Measurements from ENCODE around the gene CHSY1.

Gene CHSY1

DNA sequence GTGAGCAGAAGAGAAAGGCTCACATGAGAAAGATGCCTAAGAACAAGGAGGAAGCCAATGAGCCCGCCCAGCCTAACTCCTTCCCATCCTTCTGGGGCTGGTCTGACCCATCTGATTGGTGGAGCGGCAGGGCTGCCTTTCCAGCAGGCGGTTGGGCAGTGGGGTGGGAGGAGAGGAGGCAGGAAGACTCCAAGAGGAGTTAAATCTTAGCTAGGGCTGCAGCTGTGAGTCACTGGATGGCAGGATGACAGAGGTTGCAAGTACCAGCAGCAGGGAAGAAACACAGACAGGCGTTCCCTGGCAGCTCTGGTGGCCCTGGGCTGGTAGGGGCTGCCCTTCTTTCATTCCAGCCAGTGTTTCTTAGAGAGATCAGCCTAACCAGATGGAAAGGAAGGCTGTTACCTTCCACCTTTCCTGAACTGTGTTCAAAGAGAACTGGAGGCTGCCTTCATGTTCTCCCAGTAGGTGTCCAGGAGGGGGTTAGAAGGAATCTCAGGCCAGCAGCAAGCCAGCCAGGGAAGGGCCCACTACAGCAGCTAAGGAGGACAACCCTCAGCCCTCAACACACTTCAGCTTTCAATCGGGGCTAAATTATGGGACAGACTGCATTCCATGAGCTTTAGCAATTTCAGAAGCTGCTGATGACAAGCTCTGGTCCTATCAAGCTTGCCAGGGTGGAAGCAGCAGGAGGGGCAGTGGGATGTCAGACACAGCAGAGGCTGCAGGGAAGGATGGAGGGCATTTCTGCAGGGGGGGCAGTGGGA lies 50.3 kb downstream of the CHSY1 start:
- no peak for TF ChIP-seq CTCF (IDR thresholded peaks at IDR 0.05)

DNA sequence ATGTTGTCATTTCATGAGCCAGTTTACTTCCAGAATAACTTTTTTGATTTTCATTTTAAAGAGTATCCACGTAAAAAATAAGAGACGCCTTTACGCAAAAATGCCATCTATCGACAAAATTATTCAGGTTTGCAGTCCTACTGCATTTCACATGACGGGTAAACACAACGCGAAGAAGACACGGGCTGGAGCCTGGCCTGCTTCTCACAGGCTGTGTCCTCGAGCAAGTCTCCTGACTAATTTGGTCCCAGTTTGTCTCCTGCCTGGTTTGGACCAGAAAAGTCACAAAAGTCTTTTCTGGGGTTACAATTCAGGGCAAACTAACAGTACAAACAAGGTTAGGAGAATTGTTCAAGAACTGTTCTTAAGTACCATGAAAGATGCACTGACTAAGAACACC lies 51.7 kb downstream of the CHSY1 start:
- TF ChIP-seq CTCF (IDR thresholded peaks at IDR 0.05) = no peak

DNA sequence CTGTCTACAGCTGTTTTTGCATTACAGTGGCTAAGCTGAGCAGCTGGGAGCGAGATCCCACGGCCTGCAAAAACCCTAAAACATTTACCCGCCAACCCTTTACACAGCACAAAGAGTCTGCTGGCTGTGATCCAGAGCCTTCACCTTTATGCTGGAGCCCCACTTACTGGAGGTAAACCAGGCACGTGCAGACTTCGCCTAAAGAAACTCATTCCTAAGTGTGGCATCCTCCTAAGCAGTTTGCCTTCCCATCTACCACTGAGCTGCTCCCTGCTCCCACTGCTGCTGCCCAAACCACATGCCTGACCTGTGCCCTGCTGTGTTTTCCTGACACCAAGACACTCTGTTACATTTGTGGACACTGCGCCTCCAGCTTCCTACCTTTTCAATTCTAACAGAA lies 53.0 kb downstream of the CHSY1 start:
- no peak for TF ChIP-seq CTCF (IDR thresholded peaks at IDR 0.05)

DNA sequence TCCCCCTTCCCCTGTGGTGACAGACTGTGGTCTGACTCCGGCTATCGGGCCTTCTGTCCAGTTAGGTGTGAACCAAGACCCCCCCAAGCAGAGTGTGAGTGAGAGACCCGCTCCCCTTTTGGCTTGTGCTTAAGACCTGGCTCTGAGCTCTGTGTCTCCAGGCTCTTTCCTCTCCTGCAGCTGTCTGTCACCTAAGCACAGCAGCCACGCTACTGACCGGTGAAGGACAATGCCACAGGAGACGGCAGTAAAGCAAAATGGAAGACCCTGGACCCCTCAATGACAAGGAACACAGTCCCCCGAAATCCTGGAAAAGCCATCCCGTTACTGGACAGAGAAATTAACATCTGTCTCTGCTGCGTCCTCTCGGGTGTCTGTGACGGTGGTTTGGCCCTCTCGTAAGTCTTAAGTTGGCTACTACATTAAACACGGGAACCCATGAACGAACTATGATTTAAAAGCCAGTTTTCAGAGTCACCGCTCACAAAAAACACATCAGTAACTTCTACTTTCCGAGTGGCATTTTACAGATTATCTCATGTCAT lies 53.7 kb downstream of the CHSY1 start:
- TF ChIP-seq CTCF (IDR thresholded peaks at IDR 0.05) = no peak

DNA sequence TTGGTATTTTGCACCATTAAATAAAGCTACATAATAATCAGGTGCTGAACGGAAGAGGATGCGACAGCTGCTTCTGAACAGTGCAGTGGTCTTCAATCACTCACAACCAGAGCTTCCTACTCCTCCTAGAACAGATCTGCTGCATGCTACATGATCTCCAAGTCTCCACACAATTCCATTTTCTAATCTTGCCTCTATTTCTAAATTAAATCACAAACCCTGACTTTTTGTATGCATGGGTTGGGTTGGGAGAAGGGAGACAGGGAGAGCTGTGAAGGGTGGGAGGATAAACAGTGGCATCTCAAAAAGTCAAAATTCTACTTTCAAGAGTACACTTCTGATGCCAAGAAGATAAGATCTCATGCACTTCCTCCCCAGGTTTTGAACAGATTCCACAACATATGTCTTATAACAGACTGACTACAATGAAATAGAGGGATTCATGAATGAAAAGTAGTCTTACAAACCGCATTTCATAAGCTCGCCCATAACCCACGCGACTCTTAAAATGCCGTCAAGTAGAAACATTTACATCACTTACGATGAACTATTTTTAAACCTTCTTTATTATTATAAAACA lies 57.2 kb downstream of the CHSY1 start:
- TF ChIP-seq CTCF (IDR thresholded peaks at IDR 0.05) = no peak

DNA sequence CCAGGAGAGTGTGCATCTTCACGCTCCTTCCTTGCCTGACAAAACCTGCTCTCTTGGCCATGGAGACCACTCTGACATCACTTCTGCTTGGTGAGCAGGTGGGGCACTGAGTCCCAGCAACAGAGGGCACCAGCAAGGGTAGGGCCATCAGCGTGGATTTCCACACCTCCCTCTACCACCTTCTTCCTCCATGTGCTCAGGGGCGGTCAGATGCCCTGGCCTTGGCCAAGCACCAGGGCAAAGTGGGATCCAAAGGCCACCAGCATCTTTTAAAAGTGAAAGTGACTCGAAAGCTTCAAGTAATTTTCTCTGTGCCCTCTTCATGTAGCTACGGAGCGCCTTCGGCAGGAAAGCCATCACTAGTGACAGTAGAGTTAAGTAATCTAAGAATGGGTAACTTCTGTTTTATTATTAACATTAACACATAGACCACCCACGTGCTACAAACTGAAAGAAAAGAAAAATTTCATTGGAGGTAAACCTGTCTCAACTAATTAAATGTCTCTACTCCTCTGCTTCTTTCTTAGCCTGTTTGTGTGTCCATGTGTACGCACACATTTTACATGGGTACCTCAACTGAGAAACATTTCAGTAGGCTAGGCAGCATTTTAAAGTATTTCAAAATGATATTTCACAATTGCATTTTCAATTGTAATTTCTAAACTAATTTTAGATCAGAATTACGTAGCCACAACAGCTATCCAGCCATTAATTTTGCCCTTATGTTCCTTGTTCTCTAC lies 57.9 kb downstream of the CHSY1 start:
- TF ChIP-seq CTCF (IDR thresholded peaks at IDR 0.05) = no peak

DNA sequence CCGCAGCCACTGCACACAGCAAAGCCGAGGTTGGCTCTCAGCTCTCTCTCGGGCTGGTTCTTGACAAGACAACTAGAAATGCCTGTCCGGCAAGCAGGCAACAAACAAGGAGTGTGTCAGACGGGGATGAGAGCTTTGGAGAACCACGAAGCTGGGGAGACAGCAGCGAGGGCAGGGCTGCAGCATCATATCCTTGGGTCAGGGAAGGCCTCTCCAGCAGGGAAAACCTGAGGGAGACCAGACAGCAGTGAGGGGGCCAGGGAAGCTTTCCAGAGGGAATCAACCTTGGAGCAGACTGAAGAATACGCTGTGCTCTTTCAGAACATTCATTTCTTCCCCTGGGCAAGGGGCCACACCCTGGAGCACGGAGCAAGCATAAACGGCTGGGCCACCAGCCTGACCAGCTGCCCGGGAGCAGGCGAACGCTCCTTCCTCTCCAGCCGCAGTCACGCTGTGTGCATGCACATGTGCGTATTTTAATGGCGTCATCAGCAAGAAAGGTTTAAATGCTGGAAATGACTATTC lies 58.7 kb downstream of the CHSY1 start:
- TF ChIP-seq CTCF (IDR thresholded peaks at IDR 0.05) = no peak
